HG02610 (cell line): ENCODE results near the gene HMOX1.
"Not testable (repeated sequence)": the region's sequence is repeated elsewhere in the genome, so short reads cannot be mapped to it uniquely, and the experiment has no call there.

Source experiments
- ATAC-seq: cut with Tn5 transposase; IDR thresholded peaks from one replicate; pipeline ENCODE4 v1.9.1; 2021; ENCODE audit warnings: mild to moderate bottlenecking, moderate library complexity; ENCODE audit not compliant: unreplicated experiment

Gene HMOX1

DNA sequence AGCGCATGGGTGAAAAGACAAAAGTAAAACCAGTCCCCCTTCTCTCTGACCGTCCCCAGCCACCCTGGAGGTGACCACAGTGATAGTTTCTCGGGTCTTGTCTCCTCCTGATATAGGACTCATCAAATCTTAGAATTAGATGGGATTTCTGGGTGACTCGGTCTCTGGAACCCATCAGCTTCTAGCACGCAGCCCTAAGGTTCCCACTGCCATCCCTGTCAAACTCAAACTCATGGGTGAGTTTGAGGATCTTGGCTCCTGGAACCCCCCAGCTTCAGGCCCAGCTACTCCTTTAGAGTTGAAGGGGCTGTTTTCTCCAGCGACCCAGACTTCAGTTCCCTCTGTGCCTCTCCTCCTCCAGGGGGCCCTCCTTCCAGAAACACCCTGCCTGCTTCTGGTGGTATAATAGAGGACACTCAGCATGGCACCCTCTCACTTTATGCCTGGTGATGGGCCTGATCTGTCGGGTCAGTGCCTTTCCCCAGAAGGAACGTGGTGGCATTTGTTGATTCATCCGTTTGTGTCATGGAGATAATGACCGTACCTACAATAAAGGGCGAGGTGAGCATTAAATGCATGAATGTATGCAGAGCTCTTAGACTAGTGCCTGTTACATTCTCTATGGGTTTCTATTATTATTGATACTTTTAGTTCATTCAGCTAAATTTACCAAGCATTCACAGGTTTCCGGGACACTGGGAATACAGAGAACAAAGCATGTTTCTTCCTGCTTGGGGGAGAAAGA is 50.8 kb downstream of the HMOX1 start:
- ATAC-seq = no peak

DNA sequence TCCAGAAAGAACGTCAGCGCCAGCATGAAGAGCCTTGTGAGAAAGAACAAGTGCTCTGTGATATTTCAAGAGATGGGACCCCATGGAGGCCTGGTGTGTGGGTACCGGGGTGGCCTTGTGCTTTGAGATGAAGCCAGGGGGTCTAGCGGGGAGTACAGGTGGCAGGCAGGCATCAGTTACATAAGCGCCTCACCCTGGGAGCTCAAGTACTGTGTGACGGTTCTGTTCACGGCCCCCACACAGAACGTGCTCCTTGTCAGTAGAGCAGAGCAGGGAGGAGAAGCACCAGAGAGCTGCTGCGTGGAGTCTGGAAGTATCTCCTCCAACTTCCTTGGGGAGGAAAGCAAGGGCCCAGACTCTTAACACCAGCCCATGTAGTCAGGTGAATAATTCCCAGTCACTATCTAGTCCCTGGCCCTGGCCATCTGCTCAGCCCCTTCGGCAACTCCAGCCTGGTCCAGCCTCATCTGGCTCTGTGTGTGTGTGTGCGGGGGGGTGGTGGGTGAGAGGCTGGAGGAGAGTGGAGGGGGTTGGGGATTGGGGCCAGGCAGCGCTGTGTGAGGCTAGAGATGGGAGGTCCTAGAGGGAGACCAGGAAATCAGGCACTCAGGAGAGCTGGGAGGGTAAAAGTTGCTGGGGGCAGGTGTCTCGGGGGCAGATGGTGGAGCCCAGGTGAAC is 51.5 kb downstream of the HMOX1 start:
- no peak for ATAC-seq

DNA sequence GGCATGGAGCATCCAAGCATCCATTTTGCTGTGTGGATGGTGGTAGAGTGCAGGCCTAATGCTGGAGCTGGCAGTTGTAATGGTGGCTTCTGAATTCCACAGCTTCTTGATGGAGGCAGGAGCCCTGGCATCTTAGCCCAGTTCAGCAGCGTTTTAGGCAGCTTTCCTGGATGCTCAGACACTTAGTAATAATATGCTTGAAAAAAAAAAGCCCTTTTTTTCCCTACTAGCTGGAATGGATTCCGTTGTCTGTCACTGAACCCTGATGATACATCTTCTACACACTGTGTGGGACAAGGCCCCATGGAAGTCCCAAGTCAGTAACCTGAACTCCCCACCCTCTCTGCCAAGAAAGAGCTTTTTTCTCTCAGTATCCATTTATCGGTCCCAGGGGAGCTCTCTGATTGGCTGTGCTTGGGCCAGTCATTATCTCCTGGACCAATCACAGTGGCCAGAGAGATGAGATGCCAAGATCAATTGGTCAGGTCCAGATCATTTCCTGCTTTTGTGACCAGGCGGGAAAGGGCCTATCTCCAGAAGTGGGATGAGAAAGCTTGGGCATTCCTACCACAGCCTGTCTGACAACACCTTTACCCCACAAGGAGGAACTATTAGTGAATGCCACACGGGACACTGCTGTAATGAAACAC is 53.3 kb downstream of the HMOX1 start:
- ATAC-seq = no peak

DNA sequence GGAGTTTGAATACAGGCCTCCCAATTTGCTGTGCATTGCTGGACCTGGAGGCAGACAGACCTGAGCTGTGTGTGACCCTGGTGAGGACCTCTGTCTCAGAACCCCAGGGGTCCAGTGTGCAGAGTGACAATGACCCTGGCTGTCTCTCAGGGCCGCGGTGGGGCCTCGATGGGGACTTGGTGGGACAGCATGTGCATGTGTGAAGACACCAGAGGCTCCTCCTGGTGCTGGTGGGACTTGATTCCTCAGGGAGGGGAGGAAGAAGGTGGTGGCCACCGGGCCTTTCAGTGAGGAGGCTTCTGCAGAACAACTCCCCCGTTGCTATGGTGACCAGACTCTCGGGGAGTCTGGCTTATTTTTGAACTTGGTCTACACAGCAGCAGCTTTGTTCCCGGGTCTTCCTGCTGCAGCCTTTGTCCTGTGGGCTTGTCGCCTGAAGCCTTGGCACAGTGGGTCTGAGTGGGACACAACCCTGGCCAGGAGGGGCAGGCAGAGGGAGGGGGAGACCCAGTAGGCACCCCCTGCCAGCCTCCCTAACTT is 54.4 kb downstream of the HMOX1 start:
- no peak for ATAC-seq

DNA sequence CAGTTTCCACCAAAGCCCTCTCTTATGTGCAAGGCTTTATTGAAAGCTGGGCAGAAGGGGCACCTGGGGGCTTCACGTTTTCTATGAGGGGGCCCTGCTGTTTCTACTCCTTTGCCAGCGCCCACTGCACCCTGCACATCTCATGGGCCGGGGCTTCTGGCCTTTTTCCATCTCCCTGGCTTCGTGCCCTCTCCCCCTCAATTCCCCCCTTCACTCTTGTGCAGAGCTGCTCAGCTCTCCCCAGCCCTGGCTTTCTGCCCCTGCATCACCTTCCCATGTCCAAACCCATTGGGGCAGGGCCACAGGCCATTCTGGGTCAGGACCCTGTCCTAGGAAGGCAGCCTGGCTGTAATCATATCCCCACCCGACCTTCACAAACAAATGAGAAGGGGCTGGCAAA is 55.5 kb downstream of the HMOX1 start:
- ATAC-seq = no peak

DNA sequence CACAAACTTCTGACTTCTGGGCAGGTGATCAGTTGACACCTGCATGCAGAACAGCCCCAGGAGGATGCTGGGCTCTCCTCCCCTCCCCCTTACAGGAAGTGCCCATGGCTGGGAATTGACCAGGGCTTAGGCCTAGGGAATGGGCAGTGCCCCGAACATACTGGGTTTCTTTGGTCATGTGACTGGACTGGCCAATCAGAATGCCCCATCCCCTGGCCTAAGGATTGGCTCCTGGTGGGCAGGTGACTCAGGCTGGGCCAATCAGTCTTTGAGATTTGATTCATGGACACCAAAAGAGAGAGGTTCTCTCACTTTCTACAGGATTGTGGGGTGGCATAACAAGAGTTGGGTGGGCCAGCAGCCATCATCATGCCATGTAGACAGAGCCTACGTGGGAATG is 56.2 kb downstream of the HMOX1 start:
- ATAC-seq = no peak

DNA sequence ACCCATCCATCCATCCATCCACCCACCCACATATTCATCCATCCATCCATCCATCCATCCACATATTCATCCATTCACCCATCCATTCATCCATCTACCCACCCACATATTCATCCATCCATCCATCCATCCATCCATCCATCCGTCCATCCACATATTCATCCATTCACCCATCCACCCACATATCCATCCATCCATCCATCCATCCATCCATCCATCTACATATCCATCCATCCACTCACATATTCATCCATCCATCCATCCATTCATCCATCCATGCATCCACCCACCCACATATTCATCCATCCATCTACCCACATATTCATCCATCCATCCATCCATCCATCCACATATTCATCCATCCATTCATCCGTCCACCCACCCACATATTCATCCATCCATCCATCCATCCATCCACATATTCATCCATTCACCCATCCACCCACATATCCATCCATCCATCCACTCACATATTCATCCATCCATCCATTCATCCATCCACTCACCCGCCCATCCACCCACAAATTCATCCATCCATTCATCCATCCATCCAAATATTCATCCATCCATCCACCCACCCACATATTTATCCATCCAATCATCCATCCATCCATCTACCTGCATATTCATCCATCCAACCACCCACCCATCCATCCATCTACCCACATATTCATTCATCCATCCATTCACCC is 57.9 kb downstream of the HMOX1 start:
- ATAC-seq = not testable (repeated sequence)

DNA sequence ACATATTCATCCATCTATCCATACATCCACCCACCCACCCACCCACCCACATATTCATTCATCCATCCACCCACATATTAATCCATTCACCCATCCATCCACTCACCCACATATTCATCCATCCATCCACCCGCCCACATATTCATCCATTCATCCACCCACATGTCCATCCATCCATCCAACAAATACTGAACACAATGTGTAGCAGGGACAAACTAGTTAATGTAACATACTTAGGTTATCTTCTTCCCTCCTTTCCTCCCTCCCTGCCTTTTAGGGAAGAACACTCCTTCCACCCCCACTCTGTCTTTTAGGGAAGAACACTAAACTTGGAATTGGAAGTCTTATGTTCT is 58.4 kb downstream of the HMOX1 start:
- no peak for ATAC-seq

DNA sequence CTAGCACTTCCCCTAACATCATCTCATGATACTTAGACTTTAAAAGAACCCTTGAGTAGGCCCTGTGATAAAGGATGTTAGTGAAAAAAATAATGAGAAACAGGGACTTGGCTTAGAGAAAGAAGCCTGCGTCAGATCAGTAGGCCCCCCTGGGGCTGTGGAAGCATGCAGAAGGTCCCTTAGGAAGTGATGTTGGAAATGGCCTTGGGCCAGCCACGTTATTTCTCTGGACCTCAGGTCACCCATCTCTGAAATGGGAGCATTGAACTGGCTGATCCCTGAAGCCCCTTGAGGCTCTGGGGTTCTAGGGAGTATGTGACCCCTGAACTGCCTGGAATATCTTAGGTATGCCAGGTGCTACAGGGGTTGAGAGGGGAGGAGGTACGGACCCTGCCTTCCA is 59.2 kb downstream of the HMOX1 start:
- ATAC-seq = no peak

DNA sequence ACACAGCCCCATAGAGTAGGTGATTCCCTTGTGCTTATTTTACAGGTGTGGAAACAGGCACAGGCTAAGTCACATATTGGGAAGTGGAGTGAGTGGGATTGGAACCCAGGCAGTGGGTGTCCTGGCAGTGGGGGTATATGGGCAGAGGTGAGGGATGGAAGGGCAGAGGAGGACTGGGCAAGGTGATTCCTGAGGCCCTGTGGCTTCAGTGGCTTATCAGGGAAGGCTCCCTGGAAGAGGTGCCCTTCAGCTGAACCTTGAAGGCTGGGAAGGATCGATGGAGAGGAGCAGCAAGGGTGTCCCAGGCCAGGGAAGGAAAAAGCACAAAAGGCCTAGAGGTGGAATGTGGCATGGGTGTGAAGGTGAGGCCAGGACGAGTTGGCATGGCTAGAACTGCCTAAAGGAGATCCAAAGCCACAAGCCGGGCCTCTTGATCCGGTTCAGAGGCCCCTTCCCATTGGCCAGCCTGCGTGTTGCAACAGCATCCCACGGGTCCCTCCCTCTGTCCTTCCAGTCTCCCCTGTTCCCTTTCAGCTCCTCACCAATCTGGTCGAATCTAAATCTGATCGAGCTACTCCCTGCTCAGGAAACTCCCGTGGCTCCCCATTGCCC is 60.7 kb downstream of the HMOX1 start:
- no peak for ATAC-seq

DNA sequence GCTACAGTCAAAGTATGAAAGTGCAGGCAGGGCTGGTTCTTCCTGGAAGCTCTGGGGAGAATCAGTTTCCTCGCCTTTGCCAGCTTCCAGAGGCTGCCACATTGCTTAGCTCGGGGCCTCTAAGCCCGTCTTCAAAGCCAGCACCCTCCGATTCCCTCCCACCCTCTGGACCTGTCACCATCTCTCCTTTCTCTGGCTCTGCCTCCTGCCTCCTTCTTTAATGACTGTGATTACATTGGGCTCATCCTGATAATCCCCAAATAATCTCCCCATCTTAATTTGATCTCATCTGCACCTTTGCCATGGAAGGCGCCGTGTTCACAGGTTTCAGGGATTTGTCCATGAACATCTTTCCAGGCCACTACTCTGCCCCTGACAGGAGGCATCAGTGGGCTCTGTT is 61.6 kb downstream of the HMOX1 start:
- ATAC-seq = no peak

DNA sequence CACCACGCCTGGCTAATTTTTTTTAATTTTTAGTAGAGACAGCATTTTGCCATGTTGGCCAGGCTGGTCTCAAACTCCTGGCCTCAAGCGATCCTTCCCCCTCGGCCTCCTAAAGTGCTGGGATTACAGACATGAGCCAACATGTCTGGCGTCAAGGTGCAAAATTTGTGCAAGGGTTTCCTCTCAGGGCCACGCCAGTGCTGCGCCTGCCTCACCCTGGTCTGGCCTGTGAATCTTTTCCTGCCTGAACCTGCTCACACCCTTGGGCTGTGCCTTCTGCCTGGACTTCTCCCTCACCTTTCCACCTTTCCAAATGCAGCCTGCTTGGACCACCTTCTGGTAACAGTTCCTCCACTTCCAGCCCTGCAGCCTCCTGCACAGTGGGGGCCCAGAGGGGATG is 62.4 kb downstream of the HMOX1 start:
- no peak for ATAC-seq
